Loucy (cell line): ENCODE results near the gene OR6S1.
"Not testable (repeated sequence)": the region's sequence is repeated elsewhere in the genome, so short reads cannot be mapped to it uniquely, and the experiment has no call there.

Source experiments
- EZH2phosphoT487 ChIP-seq: fragments of 200-600 bp; IDR thresholded peaks from 2 replicates; pipeline ENCODE4 v1.6.1; 2018; ENCODE audit warnings: antibody characterized with exemption, mild to moderate bottlenecking, moderate library complexity, borderline replicate concordance
- TF ChIP-seq, protein P1 (sequence below): fragments of 200-600 bp; sonication (generic); conservative IDR thresholded peaks from 2 replicates; pipeline ENCODE4 v1.5.1; 2014; ENCODE audit warnings: mild to moderate bottlenecking, antibody characterized with exemption, low read length

DNA sequence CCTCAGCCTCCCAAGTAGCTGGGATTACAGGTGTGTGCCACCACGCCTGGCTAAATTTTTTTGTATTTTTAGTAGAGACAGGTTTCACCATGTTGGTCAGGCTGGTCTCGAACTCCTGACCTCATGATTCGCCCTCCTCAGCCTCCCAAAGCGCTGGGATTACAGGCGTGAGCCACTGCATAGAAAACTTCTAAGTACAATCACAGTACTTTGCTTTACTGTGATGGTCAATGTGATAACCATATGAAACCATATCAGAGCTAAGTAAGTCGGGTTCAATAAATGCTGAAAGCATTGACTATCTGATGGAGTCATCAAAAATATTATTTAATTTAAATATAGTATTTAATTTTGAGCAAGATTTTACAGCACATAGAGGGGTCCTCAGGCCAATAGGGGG, 21.8 kb downstream of the OR6S1 start:
- TF ChIP-seq EZH2phosphoT487, result not testable (repeated sequence)
- TF ChIP-seq, protein P1, sequence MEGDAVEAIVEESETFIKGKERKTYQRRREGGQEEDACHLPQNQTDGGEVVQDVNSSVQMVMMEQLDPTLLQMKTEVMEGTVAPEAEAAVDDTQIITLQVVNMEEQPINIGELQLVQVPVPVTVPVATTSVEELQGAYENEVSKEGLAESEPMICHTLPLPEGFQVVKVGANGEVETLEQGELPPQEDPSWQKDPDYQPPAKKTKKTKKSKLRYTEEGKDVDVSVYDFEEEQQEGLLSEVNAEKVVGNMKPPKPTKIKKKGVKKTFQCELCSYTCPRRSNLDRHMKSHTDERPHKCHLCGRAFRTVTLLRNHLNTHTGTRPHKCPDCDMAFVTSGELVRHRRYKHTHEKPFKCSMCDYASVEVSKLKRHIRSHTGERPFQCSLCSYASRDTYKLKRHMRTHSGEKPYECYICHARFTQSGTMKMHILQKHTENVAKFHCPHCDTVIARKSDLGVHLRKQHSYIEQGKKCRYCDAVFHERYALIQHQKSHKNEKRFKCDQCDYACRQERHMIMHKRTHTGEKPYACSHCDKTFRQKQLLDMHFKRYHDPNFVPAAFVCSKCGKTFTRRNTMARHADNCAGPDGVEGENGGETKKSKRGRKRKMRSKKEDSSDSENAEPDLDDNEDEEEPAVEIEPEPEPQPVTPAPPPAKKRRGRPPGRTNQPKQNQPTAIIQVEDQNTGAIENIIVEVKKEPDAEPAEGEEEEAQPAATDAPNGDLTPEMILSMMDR, result not testable (repeated sequence)
